Parathyroid adenoma (tissue), 2 donors: ENCODE data around the gene CNIH1.

Experiments used
- H2AFZ ChIP-seq: fragments of 300-600 bp; sonication (generic); one replicate; pipeline ENCODE4 v1.7.0; 2017; ENCODE audit warnings: antibody characterized with exemption, mild to moderate bottlenecking
- H3K27ac ChIP-seq: fragments of 300-600 bp; sonication (generic); one replicate; pipeline ENCODE4 v1.7.0; 2017
- H3K27me3 ChIP-seq: fragments of 300-600 bp; sonication (generic); one replicate; pipeline ENCODE4 v1.7.0; 2017; ENCODE audit warnings: low read length; ENCODE audit not compliant: control insufficient read depth, insufficient read depth
- H3K36me3 ChIP-seq: fragments of 300-600 bp; sonication (generic); one replicate; pipeline ENCODE4 v1.7.0; 2017; ENCODE audit warnings: low read length; ENCODE audit not compliant: control insufficient read depth, insufficient read depth
- H3K4me1 ChIP-seq: fragments of 300-600 bp; sonication (generic); one replicate; pipeline ENCODE4 v1.7.0; 2017; ENCODE audit warnings: control low read depth
- H3K4me2 ChIP-seq: fragments of 300-600 bp; sonication (generic); one replicate; pipeline ENCODE4 v1.7.0; 2017; ENCODE audit warnings: low read length
- H3K4me3 ChIP-seq: fragments of 300-600 bp; sonication (generic); one replicate; pipeline ENCODE4 v1.7.0; 2017; ENCODE audit warnings: low read depth, low read length
- H3K79me2 ChIP-seq: fragments of 300-600 bp; sonication (generic); one replicate; pipeline ENCODE4 v1.7.0; 2017; ENCODE audit warnings: control low read depth
- H3K9ac ChIP-seq: fragments of 300-600 bp; sonication (generic); one replicate; pipeline ENCODE4 v1.7.0; 2017; ENCODE audit warnings: mild to moderate bottlenecking
- H3K9me3 ChIP-seq: fragments of 300-600 bp; sonication (generic); one replicate; pipeline ENCODE4 v1.7.0; 2017; ENCODE audit warnings: low read length; ENCODE audit not compliant: control insufficient read depth
- CTCF ChIP-seq: fragments of 300-600 bp; sonication (generic); IDR thresholded peaks from one replicate; pipeline ENCODE4 v1.7.0; 2017; ENCODE audit warnings: antibody characterized with exemption, mild to moderate bottlenecking
- donor health status: primary hyperparathyroidism.

The CNIH1 gene

GRCh38 chr14:54483073-54483745 lies 42.0 kb upstream of the CNIH1 start:
- Histone ChIP-seq H3K4me2 (no peak overlapping the region), H3K27ac (no peak overlapping the region), H3K4me3 (no peak overlapping the region), H3K9ac (no peak overlapping the region), H3K79me2 (peaks cover 17% of the 10 kb centered on the region), H3K9me3 (no peaks in the 10 kb centered on the region), H3K27me3 (no peaks in the 10 kb centered on the region), H3K4me1 (peaks cover 6% of the 10 kb centered on the region), H2AFZ (no peak overlapping the region), H3K36me3 (no peaks in the 10 kb centered on the region)
- TF ChIP-seq CTCF: no peak

GRCh38 chr14:54481695-54482094 lies 40.5 kb upstream of the CNIH1 start:
- peaks cover 3% of the 10 kb centered on the region for H3K79me2 ChIP-seq
- no peak overlapping the region for H3K4me3 ChIP-seq
- no peak overlapping the region for H3K4me2 ChIP-seq
- no peaks in the 10 kb centered on the region for H3K9me3 ChIP-seq
- H3K27me3 ChIP-seq: no peaks in the 10 kb centered on the region
- TF ChIP-seq CTCF: no peak
- no peaks in the 10 kb centered on the region for H3K4me1 ChIP-seq
- H3K36me3 ChIP-seq: no peaks in the 10 kb centered on the region
- no peak overlapping the region for H2AFZ ChIP-seq
- H3K27ac ChIP-seq: no peak overlapping the region
- H3K9ac ChIP-seq: no peak overlapping the region

- Histone ChIP-seq H3K9ac (no peak overlapping the region), H2AFZ (no peak overlapping the region), H3K4me1 (no peaks in the 10 kb centered on the region), H3K4me3 (no peak overlapping the region), H3K27me3 (no peaks in the 10 kb centered on the region), H3K9me3 (no peaks in the 10 kb centered on the region), H3K27ac (no peak overlapping the region), H3K36me3 (no peaks in the 10 kb centered on the region), H3K79me2 (no peaks in the 10 kb centered on the region), H3K4me2 (no peak overlapping the region)
- TF ChIP-seq CTCF: no peak
Observed at GRCh38 chr14:54480830-54481562, 39.8 kb upstream of the CNIH1 start.

GRCh38 chr14:54478636-54479215 lies 37.6 kb upstream of the CNIH1 start:
- Histone ChIP-seq H3K9me3 (no peaks in the 10 kb centered on the region), H3K79me2 (no peaks in the 10 kb centered on the region), H2AFZ (no peak overlapping the region), H3K9ac (no peak overlapping the region), H3K4me2 (no peak overlapping the region), H3K4me1 (no peaks in the 10 kb centered on the region), H3K36me3 (no peaks in the 10 kb centered on the region), H3K4me3 (no peak overlapping the region), H3K27me3 (no peaks in the 10 kb centered on the region), H3K27ac (no peak overlapping the region)
- no peak for TF ChIP-seq CTCF
